DMS 273 (cell line): ENCODE measurements around the gene PRPF40A.

ENCODE experiments used
- DNase-seq: peaks from one replicate; lab custom pipeline; 2025; ENCODE audit not compliant: unreplicated experiment; lab: John Stamatoyannopoulos, UW

PRPF40A gene

DNA sequence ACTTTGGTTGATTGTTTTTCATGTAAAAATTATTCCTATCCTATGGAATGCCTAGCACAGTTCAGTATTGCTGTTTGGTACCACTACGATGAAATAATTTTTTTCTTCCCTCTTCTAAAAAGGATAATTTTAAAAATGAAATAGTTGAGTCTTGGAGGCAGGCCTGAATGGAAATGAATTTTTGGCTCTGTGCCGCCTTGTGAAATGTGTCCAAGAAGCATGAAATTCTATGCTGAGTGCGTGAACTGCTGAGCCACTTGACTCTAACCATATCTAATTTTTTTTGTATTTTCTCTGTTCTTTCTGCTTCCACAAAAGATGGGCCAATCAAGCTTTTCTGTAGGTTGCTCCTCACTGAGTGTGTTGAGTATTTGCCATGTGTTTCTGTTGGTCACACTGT lies 95.0 kb downstream of the PRPF40A start:
- no peak for DNase-seq

DNA sequence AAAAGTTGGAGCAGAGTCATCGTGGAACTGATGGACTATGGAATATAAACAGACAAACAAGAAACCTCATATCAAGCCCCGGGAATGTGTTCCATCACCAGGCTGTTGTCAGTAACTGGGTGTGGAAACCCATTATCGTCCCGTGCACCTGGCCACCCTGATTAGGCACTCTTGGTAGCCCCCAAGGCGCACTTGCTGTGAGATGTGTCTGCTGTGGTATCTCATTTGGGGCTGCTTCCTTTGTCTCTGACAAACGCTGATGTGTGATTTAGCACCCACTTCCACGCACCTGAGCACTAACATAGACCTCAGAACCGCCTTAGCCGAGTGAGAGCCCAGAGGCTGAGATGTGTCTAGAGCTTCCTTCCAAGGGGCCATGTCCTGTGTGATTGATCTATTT lies 96.3 kb downstream of the PRPF40A start:
- no peak for DNase-seq

DNA sequence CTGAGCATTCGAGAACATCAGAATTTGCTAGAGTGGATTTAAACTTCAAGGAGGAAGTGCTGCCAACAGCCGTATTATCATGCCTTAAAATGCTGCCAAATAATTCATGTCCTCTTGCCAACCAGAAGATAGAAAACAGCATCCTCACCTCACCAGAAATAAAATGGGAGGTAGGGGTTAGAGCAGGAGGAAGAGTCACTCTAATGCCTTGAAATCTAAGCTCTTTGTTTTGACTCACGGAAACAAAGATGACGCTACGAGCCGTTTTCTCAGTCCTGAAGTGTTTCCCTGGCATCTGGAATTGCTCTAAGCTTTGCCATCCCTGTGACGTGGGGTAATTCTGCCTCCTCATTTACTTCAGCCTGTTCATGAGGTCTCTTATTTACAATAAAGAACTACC lies 97.1 kb downstream of the PRPF40A start:
- DNase-seq: no peak

DNA sequence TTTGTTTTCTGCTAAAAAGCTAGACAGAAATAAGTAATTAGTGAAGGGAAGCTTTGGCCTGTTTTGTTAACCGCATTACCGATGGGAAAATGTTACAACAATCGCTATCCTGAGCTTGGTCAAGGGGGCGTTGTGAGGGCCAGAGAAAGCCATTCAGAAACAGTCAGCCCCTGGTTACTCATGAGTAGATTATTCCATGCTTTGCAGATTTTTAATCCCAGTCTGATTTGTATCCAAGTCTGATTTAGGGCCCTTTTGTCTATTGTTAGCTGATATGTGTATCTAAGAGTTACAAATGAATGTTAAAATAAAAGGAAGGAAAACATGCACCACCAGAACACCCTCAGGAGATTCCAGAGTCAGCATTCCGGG lies 99.1 kb downstream of the PRPF40A start:
- no peak for DNase-seq

DNA sequence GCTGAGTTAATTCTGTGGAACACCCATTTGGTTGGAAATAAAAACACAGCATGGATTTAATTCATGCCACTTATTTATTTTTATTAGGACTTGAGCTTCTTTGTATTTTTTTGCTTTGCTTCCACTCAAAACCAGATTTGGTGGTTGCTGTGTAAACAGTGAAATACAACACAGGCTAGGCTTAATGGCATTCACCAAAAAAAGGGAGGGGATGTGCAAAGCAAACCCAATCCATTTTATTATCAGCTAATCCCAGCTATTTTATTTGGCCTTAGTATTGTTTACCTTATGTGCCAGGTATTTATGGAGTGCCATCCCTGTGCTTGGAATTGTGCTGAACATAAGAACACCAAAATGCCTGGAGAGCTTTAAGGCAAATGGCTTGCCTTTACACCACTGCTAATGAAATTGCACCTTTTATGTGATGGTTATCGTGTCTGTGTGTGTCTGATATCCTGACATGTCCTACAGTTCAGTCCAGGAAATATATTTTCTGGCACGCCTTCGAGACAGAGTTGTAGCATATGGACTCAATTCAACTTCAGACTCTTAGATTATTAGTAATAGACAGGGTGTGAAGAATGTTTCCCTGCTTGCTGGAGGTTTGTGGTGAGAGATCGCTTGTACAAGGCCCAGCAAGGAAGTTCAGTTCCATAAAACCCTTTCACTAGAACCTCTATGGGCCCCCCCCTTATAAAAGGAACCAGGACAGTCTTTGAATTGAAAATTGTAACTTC lies 99.6 kb downstream of the PRPF40A start:
- DNase-seq: no peak

DNA sequence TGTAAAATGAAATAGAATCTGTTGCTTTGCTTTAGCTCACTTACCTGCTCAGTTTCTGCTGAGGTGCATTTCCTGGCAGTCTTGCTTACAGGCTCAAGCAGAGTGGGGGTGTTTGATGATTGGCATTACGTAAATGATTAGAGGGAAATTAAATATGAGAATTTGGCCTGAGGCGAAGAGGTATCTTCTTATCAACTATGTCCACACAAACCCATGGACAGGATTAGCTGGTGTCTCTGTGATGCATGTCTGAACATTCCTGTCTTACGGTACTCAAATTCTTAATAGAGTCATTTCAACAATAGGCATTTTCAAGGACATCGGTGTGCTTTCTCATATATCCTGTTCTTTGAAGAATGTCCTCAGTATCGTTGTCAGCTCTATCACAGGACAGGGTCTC lies 102.1 kb downstream of the PRPF40A start:
- DNase-seq: no peak

DNA sequence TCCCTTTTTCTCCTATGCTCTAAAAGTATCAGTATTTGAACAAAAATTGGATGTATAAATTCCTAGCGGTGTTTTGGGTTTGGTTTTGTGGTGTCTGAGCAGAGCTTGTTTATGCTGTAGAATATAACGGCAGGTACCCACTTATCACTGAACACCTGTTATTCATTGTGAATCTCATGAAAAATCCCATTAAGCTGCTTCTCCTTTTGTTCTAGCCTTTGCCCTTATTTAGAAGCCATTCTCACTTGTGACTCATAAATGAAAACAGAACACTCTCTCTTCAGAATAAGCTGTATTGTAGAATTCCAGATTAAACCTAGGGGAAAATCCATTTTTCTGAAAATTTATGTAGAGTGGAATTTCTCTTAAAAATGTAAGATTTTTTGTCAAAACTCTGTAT lies 104.0 kb downstream of the PRPF40A start:
- DNase-seq: no peak

DNA sequence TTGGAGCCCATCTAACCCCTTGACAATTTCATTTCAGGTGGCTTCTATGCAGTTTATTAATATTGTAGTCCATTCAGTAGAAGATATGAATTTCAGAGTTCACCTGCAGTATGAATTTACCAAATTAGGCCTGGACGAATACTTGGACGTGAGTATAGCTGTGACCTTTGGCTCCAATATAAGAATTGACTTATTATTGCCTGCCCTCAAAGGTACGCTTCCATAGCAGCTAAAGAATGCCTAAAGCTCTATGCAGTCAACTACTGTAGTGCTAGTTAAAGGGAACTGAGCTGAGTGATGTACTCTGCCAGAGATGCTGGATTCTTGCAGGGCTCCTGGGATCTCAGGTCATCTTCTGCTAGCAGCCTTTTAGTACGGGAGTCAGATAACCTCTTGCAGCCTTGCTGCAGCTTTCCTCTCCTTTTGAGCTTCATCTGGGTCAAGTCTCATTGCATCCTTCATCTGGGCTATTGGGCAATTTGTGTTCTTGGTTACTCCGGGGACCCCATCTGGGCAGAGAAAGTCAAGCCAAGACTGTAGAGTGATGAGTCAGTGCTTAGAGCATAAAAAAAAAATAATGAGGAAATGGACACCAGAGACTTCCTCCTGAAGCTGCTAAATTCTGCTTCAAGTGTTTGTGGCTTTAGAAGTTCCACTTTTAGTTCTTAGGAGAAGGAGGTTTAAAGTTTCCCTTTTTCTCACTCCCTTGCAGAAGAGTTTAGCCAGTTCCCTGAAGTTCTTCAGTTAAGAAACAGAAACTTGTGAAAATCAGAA lies 105.6 kb downstream of the PRPF40A start:
- DNase-seq: peak; percentile 38

DNA sequence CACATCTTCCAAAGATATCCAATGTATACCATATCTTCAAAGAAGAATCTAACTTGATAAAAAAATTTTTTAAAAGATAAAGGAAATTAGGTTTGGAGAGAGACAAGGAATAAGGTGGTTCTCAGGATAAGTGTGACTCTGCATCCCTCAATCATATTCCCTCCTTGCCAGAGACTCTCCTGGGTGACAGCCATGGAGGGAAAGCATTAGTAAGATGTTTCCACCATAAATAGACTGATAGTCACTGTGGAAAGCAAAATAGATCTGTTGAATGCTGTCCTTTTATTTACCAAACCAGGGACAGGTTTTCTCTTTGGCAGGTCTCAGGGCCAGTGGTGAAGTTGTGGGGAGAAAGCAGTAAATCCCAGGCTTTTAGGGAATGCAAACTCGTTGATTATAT lies 107.6 kb downstream of the PRPF40A start:
- no peak for DNase-seq

DNA sequence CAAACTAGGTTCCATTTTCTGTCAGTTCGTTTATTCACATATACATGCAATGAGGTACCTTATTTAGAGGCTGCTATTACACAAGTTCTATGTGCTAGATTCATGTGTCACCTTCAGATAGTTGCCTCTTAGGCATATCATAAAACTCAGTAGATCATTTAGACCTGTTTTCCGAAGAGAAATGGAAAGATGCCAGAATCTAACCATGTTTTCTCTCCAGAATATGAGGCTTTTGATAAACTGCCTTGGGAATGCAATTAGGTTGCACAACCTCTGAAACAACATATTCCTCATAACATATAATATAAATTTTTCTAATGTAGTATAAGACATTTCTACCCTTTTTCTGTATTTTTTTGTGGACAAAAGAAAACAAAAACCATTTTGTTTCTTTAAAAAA lies 108.1 kb downstream of the PRPF40A start:
- DNase-seq: no peak

DNA sequence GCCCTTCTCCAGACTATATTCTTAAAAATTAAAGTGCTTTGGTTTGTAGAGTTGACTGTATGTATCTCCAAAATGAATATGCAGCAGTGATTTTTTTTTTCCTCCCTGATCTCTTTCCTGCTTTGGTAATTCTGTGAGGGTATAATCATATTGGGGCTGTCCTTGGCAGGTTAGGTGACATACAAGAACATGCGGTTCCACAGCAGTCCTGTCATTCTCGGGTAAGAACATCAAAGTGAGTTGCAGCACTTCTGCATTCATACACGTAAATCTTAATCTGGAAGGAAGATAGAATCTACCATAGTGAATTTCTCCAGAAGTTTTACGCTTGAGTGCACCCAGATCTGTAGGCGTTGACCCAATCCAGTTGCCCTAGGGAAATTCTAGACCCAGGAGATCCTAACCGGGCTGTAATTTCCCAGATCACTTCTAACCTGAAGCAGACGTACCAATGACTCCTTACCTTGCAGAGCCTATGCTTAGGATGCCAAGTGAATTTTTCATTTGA lies 109.4 kb downstream of the PRPF40A start:
- no peak for DNase-seq

DNA sequence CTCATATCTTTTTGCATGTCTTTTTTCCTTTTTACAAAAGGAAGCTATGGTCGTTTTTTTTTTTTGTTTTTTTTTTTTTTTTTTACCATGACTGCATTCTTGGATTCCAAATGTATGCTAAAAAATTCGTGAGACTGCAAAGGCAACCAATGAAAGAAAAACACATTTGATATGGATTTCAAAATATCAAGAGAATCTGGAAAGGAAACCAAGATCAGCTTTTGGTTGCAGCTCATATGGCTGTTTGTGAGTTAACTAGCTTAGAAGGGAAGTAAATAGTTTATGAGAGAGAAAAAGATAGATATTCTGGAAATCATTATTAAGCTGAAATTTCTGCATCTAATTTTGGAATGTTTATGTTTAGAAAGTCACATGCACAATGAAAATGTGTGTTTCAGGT lies 110.3 kb downstream of the PRPF40A start:
- no peak for DNase-seq

DNA sequence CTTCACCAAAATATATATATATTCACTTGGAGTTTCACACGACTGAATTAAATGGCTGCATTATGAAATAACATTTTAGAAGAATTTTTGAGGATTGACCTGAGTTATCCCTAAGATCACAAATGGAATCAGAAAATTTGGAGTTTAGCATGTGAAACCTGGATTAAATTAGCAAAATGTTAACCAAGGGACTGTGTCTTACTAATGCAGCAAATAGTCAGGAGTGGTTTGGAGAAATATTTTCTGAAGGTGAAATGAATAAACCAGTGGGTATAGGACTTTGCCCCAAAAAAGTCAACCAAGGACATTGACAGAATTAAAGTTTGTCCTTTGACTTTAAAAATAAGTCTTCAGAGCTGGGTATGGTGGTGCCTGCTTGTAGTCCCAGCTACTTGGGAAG lies 111.2 kb downstream of the PRPF40A start:
- no peak for DNase-seq

DNA sequence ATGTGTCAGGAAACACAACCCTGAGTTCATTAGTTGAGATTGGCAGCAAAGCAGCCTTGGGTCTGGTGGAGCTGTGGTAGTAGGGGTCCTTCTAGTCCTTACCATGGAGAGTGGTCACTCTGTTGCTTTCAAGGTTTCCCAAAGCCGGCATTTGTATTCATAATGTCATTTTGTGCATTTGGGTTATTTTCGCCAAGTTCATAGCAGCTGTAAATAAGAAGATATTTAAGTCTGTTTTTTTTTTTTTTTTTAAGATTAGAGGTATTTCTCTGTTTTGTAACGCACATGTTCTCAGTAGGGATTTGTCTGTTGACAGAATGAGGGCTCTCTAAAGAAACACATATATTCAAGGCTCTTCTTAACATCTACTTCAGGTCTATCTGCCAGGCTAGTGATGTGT lies 114.1 kb downstream of the PRPF40A start:
- no peak for DNase-seq

DNA sequence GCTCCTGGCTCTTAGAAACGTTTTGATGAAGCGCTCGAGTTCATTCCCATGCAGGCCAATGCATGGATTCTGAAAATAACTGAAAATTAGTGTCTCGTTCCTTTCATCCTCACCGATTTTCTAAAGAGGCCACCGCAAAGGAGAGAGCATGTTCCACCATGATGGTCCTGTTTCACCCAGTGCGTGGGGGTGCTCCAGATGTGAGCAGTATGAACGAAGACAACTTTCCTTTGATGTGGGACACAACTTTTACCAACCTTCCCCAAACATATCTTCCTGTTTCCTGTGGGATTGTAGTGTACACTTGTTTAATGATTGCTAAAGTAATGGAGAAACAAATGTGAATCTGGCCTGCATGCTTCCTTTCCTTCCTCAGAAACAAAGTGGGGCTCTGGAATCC lies 114.5 kb downstream of the PRPF40A start:
- no peak for DNase-seq
